Stimulated activated CD8-positive, alpha-beta memory T cell treated with anti-CD3 and anti-CD28 coated beads, Interleukin-12 subunit alpha, Interleukin-12 subunit beta, amount 100 ng/mL, for 1 hour (primary cell): ENCODE measurements around the gene FNDC3B.

Experiments used
- DNase-seq: peaks from one replicate; pipeline ENCODE4 v3.0.0-alpha.2; 2020; ENCODE audit warnings: low read depth

Gene FNDC3B

GRCh38 chr3:172189987-172190603 is 150.7 kb downstream of the FNDC3B start:
- no peak for DNase-seq

- no peak for DNase-seq
Measured at GRCh38 chr3:172190980-172191379, 151.6 kb downstream of the FNDC3B start.

GRCh38 chr3:172191629-172192028 is 152.3 kb downstream of the FNDC3B start:
- DNase-seq = no peak

- no peak for DNase-seq
Measured at GRCh38 chr3:172192830-172193415, 153.5 kb downstream of the FNDC3B start.

DNA sequence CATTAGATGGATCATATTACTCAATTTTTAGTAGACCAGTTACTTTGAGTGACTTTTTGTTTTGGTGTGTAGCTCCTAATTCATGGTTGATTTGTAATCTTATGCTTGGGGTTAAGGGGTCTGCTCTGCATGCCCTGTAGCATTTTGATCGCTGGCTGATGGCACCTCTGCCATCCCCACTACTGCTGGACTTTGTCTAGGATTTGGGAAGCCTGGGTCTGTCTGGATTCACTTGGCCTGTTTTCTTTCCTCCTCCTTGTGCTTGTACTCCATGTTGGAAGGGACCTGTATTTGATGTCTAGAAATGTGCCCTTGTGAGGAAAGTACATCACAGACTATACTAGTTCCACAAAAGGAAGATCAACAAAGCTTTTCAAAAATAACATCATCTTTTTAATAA is 154.1 kb downstream of the FNDC3B start:
- DNase-seq = no peak

DNA sequence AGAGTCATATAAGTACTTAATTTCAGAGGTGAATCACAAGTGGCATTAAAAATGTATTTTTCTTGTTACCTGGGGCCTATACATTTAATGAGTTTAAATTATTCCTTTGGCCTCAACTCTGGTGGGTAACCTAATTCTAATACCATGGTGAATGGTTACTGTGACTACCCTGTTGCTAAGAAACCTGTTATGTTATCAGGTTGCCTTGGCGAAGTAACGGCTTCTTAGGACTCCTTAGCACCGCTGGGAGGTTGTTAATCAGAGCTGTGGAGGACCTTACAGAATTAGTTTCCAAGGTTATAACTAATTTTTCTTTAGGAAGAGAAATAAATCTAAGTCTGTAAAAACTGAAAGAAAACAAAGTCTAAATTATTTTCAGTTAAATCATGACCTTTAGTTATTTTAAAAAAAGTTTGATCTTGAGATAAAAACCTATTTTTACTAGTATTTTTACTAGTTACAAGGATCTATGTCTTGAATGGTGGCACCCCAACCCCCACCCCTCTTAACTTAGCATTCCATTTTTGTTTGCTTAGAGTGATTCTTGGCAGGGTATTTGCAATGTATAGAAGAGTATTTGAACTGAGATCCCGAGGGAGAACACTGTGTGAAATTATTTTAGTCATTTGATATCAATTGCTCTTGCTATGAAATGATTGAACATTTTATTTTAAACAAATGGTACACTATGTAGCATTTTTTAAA is 155.5 kb downstream of the FNDC3B start:
- DNase-seq = no peak

DNA sequence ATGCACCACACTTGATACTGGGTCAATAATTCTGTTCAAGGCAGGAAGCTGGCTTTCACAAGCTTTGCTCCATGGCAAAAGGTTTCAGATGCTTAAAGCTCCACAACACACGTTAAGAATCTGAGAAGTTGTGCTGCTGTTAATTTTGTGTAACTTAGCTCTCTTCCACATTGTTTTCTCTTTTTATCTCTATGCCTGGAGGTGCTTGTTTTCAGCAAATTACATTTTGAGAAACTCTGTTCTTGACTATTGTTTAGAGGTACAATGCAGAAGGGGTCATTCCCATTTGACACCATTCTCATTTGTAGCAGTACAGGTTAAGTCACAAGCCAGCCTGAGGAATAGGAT is 156.0 kb downstream of the FNDC3B start:
- DNase-seq = no peak

DNA sequence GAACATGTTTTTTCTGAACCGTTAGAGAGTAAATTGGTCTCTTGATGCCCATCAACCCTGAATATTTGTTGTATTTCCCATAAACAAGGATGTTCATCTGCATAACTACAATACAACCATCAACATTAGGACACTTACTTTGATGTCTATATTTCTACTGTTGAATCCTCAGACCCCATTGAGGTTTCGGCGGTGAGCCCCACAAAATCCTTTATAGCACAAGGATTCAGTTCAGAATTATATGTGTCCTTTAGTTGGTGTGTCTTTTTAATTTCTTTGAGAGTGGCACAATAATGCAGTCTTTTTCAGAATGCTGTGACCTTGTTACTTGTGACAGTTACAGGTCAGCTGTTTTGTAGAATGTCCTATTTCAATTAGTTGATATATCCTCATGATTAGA is 158.0 kb downstream of the FNDC3B start:
- DNase-seq = no peak

DNA sequence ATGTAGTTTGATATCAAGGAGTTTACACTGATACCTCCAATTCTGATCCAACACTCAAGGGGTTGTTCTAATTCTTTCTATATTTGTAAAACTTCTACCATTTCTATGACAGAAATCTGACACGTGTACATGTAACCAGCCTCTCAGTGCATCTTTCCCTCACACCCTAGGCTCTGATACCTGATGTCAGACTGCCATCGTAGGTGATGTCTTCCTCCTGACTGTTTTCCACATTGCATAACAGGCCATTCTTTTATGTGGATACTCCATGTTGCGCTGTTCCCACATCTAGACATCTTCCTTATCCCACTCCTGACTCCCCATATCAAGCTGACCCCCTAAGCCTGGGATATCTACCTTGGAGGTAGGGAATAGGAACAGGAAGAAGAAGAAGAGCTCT is 159.1 kb downstream of the FNDC3B start:
- no peak for DNase-seq

DNA sequence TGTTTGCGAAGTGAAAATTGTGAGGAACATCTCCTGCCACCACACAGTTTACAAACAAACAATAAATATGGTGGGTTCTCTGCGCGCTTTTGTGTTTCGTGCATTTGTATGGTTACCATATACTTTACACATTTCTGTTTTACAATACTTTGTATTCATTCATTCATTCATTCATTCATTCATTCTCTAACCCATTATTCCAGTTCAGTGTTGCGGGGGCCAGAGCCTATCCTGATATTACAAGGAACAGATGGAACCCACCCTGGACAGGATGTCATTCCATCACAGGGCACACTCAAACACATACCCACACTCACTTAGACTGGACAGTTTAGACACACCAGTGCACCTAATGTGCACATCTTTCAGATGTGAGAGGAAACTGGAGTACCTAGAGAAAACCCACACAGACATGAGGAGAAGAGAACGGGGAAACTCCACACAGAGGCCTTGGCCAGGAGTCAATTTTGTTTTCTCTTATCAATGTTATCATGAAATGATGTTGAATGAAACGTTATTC is 160.5 kb downstream of the FNDC3B start:
- DNase-seq = no peak

- no peak for DNase-seq
Measured at GRCh38 chr3:172201136-172201869, 161.9 kb downstream of the FNDC3B start.

GRCh38 chr3:172201870-172202236 is 162.5 kb downstream of the FNDC3B start:
- DNase-seq = no peak

GRCh38 chr3:172202797-172203196 is 163.4 kb downstream of the FNDC3B start:
- no peak for DNase-seq

DNA sequence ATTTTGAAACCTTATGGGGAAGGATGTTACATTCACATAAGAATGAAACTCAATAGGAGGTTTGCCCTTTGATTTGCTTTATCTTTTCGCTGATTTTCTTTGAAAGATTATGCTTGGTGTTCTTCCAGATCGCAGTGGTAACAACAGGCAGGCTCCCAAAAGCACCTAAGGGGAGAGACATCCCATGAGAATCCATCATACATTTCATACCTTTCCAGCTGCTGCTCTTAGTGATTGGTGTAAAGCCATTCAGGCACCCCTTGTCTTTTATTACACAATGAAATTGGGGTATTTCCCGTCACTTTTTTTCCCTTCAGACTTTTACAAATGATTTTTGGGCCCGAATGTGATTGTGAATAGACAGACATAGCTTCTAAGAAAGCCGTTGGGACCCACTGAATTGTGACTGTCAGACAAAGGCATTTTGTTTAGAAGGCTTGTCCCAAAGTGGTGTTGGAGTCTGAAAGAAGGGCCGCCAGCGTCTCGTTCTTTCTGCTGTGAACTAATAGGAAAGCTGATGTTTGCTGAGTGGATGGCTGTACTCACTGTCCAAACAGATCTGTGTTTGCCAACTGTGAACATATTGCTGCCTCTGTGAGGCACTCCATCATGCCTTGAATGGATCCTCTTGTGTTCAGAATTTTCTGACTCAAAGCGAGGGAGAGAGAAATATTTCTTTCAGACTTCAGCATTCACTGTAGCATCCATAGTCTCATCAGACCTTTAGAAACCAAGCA is 164.3 kb downstream of the FNDC3B start:
- DNase-seq = no peak

GRCh38 chr3:172204716-172205115 is 165.3 kb downstream of the FNDC3B start:
- DNase-seq = no peak

- DNase-seq = no peak
Measured at GRCh38 chr3:172208586-172209332, 169.4 kb downstream of the FNDC3B start.

DNA sequence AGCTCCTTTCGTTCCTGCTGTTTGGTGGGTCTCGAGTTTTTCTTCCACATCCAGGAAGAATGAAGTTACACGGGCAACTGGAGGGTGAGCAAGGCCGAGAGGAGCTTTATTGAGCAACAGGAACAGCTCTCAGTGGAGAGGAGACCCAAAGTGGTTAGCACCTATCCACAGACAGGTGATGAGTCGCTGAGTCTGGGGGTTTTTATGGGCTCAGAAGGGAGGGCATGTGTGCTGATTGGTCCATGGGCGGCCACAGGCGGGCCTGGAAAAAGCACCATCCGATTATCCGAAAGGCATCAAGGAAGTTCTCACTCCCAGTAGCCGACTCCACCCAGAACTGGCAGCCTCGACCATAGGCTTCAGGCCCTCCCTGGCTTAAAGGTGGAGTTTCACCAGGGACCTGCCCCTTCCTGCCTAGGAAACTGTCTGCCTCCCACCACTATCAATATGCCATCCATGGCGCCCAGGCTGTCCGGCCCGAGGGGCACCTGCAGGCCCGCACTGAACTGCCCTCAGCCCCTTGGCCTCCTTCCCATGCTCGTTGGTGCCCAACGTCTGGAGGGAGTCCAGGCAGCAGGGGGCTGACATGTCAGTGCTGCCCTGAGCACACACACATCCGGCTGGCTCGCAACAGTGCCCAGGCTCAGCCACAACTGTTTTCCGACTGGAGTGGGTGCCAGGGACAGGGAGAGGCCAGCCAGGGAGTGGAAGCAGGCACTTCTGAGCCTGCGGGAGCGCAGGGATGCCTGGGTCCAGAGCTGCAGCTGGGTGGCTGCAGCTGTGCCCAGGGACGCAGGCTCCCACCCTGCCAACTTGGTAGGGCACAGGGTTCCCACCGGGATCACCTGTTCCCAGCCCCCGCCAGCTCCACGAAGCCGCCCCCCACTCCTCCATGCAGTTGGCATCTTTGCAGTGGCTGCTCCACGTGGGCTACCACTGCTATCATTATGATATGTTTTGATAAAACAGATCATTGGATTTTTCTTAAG is 170.2 kb downstream of the FNDC3B start:
- no peak for DNase-seq

- DNase-seq = no peak
Measured at GRCh38 chr3:172210355-172210754, 171.0 kb downstream of the FNDC3B start.

DNA sequence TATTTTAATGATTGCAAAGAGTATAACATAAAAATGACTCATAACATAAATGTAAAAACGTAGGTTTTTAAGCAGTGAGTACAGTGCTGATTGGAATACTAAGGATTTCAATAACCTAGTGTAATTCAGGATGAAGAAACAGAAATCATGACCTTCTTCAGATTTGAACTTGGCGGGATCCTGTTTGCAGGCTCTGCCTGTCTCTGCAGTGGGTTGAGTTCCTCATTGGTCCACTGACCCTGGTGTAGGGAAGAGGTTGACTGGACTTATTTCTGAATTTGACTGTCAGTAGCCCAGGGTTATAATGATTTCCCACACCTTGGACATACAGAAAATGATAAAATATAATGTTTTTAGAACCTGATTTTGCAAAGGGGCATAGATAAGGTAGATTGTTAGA is 171.7 kb downstream of the FNDC3B start:
- DNase-seq = no peak

GRCh38 chr3:172213200-172213599 is 173.8 kb downstream of the FNDC3B start:
- DNase-seq = no peak
